CMK (cell line): Measurements from ENCODE around the gene CEP192.
A peak's percentile ranks its signal among the peaks of the same experiment; 100 is the strongest.

Experiments used
- DNase-seq: peaks from one replicate; pipeline ENCODE4 v3.0.0-alpha.2; 2010; ENCODE audit warnings: low read depth

The CEP192 gene

GRCh38 chr18:13138420-13139139 lies 147.4 kb downstream of the CEP192 start:
- no peak for DNase-seq

GRCh38 chr18:13139885-13140450 lies 148.8 kb downstream of the CEP192 start:
- DNase-seq, result no peak

GRCh38 chr18:13141209-13141608 lies 150.0 kb downstream of the CEP192 start:
- DNase-seq, result no peak

DNA sequence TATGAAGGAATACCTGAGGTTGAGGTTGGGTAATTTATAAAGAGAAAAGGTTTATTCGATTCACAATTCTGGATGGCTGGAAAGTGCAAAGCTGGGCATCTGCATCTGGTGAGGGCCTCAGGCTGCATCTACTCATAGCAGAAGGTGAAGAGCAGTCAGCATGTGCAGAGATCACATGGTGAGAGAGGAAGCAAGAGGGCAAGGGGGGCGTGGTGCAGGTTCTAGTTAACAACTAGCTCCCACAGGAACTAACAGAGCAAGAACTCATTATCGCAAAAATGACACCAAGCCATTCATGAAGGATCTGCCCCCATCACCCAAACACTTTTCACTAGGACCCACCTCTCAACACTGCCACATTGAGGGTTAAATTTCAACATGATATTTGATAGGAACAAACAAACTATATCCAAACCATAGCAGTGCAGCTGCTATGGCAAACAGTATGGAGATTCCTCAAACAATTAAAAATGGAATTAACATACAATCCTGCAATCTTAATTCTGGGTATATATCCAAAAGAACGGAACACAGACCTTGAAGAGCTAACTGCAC lies 154.6 kb downstream of the CEP192 start:
- no peak for DNase-seq

GRCh38 chr18:13147130-13147529 lies 156.0 kb downstream of the CEP192 start:
- DNase-seq, result no peak

DNA sequence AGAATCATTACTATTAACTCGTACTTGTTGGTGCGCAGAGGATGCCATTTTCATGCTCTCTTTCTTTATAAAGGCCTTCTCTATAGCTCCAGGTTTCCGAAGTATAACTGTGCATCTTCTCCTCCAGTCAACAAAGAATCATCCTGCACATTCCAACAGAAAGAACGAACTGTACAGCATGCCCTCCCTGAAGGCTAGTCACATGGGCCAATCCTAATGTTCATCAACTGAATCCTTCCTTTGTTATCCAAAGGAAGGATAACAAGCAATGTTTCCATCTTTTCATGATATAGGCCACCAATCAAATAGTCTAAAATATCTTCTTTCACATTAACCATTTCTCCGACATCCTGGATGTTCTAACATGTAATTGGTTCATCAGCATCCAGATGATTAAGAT lies 160.5 kb downstream of the CEP192 start:
- DNase-seq, result no peak

GRCh38 chr18:13158428-13158827 lies 167.3 kb downstream of the CEP192 start:
- DNase-seq, result no peak

DNA sequence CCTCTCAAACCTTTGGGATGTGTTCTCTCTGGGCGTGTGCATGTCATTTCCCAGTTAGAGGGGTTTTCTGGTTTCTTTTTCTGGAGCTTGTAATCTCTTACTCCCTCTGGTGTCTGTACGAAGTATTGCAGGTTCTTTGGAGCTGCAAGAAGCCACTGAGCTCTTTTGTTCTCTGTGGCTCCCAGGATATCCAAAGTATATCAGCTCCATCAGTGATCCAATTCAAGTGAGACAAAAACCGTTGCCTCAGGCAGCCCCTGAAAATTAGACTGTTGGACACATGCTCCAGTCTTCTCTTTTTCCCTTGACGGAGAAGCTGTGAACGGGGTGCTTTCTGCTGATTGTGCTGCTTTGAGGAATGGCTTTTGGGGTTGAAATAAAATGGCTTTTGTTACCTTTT lies 168.4 kb downstream of the CEP192 start:
- DNase-seq, result peak; percentile 20

- DNase-seq, result no peak
Observed at GRCh38 chr18:13161276-13161899, 170.2 kb downstream of the CEP192 start.

GRCh38 chr18:13163167-13163927 lies 172.2 kb downstream of the CEP192 start:
- DNase-seq, result no peak

DNA sequence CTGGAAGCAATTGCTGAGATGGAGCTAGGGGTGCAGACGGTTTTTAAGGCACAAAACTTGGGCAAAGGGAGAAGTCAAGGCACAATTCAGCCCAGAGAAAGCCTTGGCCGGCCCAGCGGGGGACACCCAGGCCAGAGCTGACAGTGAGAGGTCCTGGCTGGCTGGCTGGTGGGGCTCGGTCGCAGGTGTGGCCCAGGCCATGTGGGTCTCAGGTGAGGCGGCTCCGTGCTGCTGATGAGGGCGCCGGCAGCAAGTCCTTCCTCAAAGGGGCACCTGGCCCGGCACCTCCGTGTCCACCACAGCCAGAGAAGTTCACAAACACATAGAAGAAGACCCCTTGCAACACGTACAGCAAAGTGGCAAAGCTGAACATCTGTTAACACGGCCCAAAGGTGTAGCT lies 173.2 kb downstream of the CEP192 start:
- DNase-seq, result no peak

- no peak for DNase-seq
Observed at GRCh38 chr18:13165636-13166423, 174.7 kb downstream of the CEP192 start.

GRCh38 chr18:13173578-13174145 lies 182.5 kb downstream of the CEP192 start:
- no peak for DNase-seq
